Uterus (tissue), 2 donors: ENCODE data around the gene DNHD1.

Experiments
- POLR2A ChIP-seq, 2 donors: fragments of 450-650 bp; IDR thresholded peaks; one replicate each; pipeline ENCODE4 v1.6.1; 2016; ENCODE audit warnings: antibody characterized with exemption in 2 of 2, mild to moderate bottlenecking in 1 of 2, moderate library complexity in 1 of 2
- TF ChIP-seq, protein P1 (sequence below), 4 experiments: fragments of 200-600 bp in 2 of 4; fragments of 450-650 bp in 2 of 4; sonication (generic) in 2 of 4; IDR thresholded peaks; one replicate each; pipeline ENCODE4 v1.5.1; 2016 to 2019; ENCODE audit warnings: antibody characterized with exemption in 4 of 4, mild to moderate bottlenecking in 2 of 4, moderate library complexity in 1 of 4

DNA sequence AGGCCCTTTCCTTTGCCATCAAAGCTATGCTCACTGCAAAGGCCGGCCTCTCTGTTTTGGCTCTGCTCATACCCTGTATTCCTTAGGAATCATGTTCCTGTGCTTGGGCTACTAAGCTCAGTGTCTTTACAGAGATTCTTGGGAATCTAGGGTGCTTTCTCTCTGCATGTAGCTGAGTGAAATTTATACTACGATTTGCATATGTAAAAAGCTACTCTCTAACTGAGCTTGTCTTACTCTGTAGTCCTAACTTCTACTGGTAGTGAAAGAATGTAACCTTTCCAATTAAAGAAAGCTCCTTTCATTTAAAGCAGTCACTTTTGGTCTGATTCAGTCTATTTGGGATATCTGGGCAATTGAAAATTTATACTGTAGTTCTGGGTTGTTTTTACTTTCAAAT is 32.2 kb downstream of the DNHD1 start:
- TF ChIP-seq, protein P1, sequence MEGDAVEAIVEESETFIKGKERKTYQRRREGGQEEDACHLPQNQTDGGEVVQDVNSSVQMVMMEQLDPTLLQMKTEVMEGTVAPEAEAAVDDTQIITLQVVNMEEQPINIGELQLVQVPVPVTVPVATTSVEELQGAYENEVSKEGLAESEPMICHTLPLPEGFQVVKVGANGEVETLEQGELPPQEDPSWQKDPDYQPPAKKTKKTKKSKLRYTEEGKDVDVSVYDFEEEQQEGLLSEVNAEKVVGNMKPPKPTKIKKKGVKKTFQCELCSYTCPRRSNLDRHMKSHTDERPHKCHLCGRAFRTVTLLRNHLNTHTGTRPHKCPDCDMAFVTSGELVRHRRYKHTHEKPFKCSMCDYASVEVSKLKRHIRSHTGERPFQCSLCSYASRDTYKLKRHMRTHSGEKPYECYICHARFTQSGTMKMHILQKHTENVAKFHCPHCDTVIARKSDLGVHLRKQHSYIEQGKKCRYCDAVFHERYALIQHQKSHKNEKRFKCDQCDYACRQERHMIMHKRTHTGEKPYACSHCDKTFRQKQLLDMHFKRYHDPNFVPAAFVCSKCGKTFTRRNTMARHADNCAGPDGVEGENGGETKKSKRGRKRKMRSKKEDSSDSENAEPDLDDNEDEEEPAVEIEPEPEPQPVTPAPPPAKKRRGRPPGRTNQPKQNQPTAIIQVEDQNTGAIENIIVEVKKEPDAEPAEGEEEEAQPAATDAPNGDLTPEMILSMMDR (IDR thresholded peaks at IDR 0.05), result no peak
- no peak for TF ChIP-seq POLR2A (IDR thresholded peaks at IDR 0.05)
